Glutamatergic neuron (in vitro differentiated cells): ENCODE data around the gene OVCA2. TPM values are rescaled to one million over a fixed set of nuclear protein-coding genes. Genes with fewer than 3 reads are reported as not detected.

Experiments used
- DNase-seq: peaks from one replicate; pipeline ENCODE4 v3.0.0; 2022
- H3K27ac Mint-ChIP-seq: one replicate; pipeline ENCODE4 v1.8.0; 2020; ENCODE audit warnings: mild to moderate bottlenecking, mixed read lengths, inconsistent platforms; ENCODE audit not compliant: unreplicated experiment
- H3K27me3 Mint-ChIP-seq: one replicate; pipeline ENCODE4 v1.8.0; 2020; ENCODE audit warnings: mild to moderate bottlenecking, moderate library complexity, mixed read lengths, inconsistent platforms; ENCODE audit not compliant: unreplicated experiment
- H3K36me3 Mint-ChIP-seq: one replicate; pipeline ENCODE4 v1.8.0; 2020; ENCODE audit warnings: mild to moderate bottlenecking, mixed read lengths, inconsistent platforms; ENCODE audit not compliant: unreplicated experiment
- H3K4me1 Mint-ChIP-seq: one replicate; pipeline ENCODE4 v1.8.0; 2020; ENCODE audit warnings: mild to moderate bottlenecking, low read depth, mixed read lengths, inconsistent platforms; ENCODE audit not compliant: unreplicated experiment
- H3K4me3 Mint-ChIP-seq: one replicate; pipeline ENCODE4 v1.8.0; 2020; ENCODE audit warnings: mild to moderate bottlenecking, mixed read lengths, inconsistent platforms; ENCODE audit not compliant: unreplicated experiment
- H3K9me3 Mint-ChIP-seq: one replicate; pipeline ENCODE4 v1.8.0; 2020; ENCODE audit warnings: mild to moderate bottlenecking, moderate library complexity, mixed read lengths, inconsistent platforms; ENCODE audit not compliant: unreplicated experiment
- total RNA-seq: library from RNA; stranded (reverse); fragmentation: NEBNext Ultra II Directional; extraction: Animal tissue kit (Norgen Biotek cat#: 25700); gene quantifications from one replicate; pipeline ENCODE4 v1.2.1, GENCODE V29; 2021; ENCODE audit not compliant: unreplicated experiment
- TF ChIP-seq, protein P1 (sequence below): fragments of 200-600 bp; sonication (generic); IDR thresholded peaks from one replicate; pipeline ENCODE4 v1.5.0; 2021; ENCODE audit not compliant: partially characterized antibody, unreplicated experiment

Gene OVCA2
- total RNA-seq, 1 donor from 2014 or later, result 16.3 TPM

- no peaks in the 10 kb centered on the region for H3K36me3 Mint-ChIP-seq
- H3K4me3 Mint-ChIP-seq, result no peak overlapping the region
- H3K4me1 Mint-ChIP-seq, result peaks cover 16% of the 10 kb centered on the region
- H3K27ac Mint-ChIP-seq, result peak overlapping the region; percentile 43
- H3K27me3 Mint-ChIP-seq, result no peaks in the 10 kb centered on the region
- peaks cover 1% of the 10 kb centered on the region for H3K9me3 Mint-ChIP-seq
- DNase-seq, result no peak
- TF ChIP-seq, protein P1, sequence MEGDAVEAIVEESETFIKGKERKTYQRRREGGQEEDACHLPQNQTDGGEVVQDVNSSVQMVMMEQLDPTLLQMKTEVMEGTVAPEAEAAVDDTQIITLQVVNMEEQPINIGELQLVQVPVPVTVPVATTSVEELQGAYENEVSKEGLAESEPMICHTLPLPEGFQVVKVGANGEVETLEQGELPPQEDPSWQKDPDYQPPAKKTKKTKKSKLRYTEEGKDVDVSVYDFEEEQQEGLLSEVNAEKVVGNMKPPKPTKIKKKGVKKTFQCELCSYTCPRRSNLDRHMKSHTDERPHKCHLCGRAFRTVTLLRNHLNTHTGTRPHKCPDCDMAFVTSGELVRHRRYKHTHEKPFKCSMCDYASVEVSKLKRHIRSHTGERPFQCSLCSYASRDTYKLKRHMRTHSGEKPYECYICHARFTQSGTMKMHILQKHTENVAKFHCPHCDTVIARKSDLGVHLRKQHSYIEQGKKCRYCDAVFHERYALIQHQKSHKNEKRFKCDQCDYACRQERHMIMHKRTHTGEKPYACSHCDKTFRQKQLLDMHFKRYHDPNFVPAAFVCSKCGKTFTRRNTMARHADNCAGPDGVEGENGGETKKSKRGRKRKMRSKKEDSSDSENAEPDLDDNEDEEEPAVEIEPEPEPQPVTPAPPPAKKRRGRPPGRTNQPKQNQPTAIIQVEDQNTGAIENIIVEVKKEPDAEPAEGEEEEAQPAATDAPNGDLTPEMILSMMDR, result no peak
Observed at GRCh38 chr17:2033153-2033552, 8.7 kb upstream of the OVCA2 start.

GRCh38 chr17:2034157-2034556, 7.7 kb upstream of the OVCA2 start:
- Mint-ChIP-seq H3K9me3 (peaks cover 1% of the 10 kb centered on the region), H3K4me1 (peaks cover 13% of the 10 kb centered on the region), H3K27me3 (no peaks in the 10 kb centered on the region), H3K4me3 (no peak overlapping the region), H3K36me3 (no peaks in the 10 kb centered on the region), H3K27ac (peak overlapping the region; percentile 12)
- DNase-seq, result peak; percentile 28
- TF ChIP-seq, protein P1, result no peak

DNA sequence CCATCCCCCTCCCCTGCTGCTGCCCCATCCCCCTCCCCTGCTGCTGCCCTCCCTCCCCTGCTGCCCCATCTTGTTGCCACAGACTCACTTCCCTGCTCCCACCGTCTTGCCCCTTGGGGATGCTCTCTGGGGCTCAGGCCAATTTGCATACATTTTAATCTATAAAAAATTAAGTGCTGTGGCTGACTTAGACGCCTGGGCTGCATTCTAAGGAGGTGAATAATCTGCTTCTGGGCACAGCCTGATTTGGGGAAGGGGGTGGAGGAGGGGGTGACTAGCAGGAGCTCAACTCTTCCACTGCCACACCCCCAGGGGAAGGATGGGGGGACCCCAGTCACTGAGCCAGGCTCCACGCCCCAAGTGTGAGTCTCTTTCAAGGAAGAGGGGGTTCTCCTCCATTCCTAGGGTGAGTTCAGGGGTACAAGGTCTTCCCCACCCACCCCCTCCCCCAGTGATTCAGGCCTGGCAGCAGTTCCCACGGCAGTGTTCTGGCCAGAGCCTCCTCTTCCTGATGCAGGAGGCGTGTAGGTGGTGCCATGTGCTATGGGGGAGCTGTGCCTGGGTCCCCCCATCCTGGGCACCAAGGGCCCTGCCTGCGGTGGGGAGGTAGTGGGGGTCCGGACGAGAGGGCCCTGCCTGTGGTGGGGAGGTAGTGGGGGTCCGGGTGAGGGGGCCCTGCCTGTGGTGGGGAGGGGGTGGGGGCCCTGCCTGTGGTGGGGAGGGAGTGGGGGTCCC, 6.8 kb upstream of the OVCA2 start:
- H3K4me1 Mint-ChIP-seq, result peaks cover 13% of the 10 kb centered on the region
- peak; percentile 64 for DNase-seq
- no peak overlapping the region for H3K4me3 Mint-ChIP-seq
- H3K36me3 Mint-ChIP-seq, result no peaks in the 10 kb centered on the region
- peaks cover 1% of the 10 kb centered on the region for H3K9me3 Mint-ChIP-seq
- no peaks in the 10 kb centered on the region for H3K27me3 Mint-ChIP-seq
- TF ChIP-seq, protein P1, result no peak
- H3K27ac Mint-ChIP-seq, result no peak overlapping the region

- TF ChIP-seq, protein P1, result no peak
- no peaks in the 10 kb centered on the region for H3K27me3 Mint-ChIP-seq
- peaks cover 1% of the 10 kb centered on the region for H3K9me3 Mint-ChIP-seq
- peaks cover 9% of the 10 kb centered on the region for H3K4me1 Mint-ChIP-seq
- DNase-seq, result no peak
- peak overlapping the region; percentile 50 for H3K4me3 Mint-ChIP-seq
- no peaks in the 10 kb centered on the region for H3K36me3 Mint-ChIP-seq
- no peak overlapping the region for H3K27ac Mint-ChIP-seq
Observed at GRCh38 chr17:2035541-2036488, 6.0 kb upstream of the OVCA2 start.
